ENCODE measurements around the gene DOCK9. TPM values are rescaled to one million over a fixed set of nuclear protein-coding genes. Genes with fewer than 3 reads are reported as not detected.

The DOCK9 gene
- total RNA-seq, 1 experiment from 2014 or later, result 6.7 TPM

DNA sequence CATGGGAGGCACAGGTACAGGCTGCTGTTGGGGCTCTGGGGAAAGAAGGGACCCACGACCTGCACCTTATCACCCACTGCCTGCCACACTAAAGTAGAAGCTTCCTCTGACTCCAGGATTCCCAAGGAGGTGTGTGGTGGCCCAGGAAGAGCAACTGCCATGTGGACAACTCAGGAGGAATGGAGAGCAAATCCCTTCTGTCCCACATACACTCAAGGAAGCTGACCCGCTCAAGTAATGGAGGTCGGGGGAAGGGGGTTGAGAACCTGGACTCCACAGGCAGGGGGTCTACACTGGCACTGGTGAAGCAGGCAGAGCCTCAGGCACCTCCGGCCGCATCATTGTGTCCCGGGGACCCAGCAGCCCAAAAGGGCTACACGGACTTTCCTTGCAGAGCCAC is 196.0 kb downstream of the DOCK9 start:
- DNase-seq, result no peak
- Histone ChIP-seq H3K9ac (ENCODE audit: low read length) (no peak overlapping the region), H3K79me2 (ENCODE audit: low read length) (no peaks in the 10 kb centered on the region), H3K9me2 (replicated peaks; ENCODE audit: insufficient read depth, low read length) (no peaks in the 10 kb centered on the region), H4K20me1 (ENCODE audit: insufficient read depth, low read depth, low read length) (no peaks in the 10 kb centered on the region), H3K4me2 (ENCODE audit: low read depth, low read length, poor library complexity, severe bottlenecking) (no peak overlapping the region), H2AFZ (ENCODE audit: low read length) (no peak overlapping the region), H3K4me3 (ENCODE audit: low read length) (no peak overlapping the region), H3K27me3 (ENCODE audit: low read length) (no peaks in the 10 kb centered on the region), H3K4me1 (ENCODE audit: low read length) (no peaks in the 10 kb centered on the region), H3K27ac (ENCODE audit: low read length) (no peak overlapping the region), H3K36me3 (ENCODE audit: insufficient read depth, low read length) (no peaks in the 10 kb centered on the region), H3K9me3 (ENCODE audit: low read length) (no peaks in the 10 kb centered on the region)

DNA sequence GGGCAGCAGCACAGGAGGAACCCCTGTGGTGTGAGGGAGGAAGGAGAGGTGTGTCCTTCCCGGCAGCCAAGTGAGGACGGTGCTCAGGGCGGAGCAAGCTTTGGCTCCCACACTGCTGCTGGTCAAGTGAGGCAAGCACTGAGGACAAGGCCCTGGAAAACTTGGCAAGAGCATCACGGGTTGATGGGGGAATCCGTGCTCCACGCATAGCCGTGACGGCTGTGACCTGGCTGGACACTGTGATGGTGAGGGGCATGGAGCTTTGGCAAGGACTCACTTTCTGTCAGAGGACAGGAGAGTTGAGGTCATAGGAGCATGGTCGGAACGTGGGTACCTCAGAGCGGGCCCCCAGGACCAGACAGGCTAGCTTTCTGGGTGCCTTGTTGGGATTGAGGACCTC is 196.4 kb downstream of the DOCK9 start:
- no peaks in the 10 kb centered on the region for H3K9me3 ChIP-seq (ENCODE audit: low read length)
- no peak overlapping the region for H3K4me3 ChIP-seq (ENCODE audit: low read length)
- no peaks in the 10 kb centered on the region for H3K36me3 ChIP-seq (ENCODE audit: insufficient read depth, low read length)
- H3K4me1 ChIP-seq (ENCODE audit: low read length), result no peaks in the 10 kb centered on the region
- H3K9ac ChIP-seq (ENCODE audit: low read length), result no peak overlapping the region
- H3K27me3 ChIP-seq (ENCODE audit: low read length), result no peaks in the 10 kb centered on the region
- H2AFZ ChIP-seq (ENCODE audit: low read length), result no peak overlapping the region
- DNase-seq, result no peak
- H3K4me2 ChIP-seq (ENCODE audit: low read depth, low read length, poor library complexity, severe bottlenecking), result no peak overlapping the region
- no peaks in the 10 kb centered on the region for H3K79me2 ChIP-seq (ENCODE audit: low read length)
- H3K9me2 ChIP-seq (replicated peaks; ENCODE audit: insufficient read depth, low read length), result no peaks in the 10 kb centered on the region
- no peak overlapping the region for H3K27ac ChIP-seq (ENCODE audit: low read length)
- no peaks in the 10 kb centered on the region for H4K20me1 ChIP-seq (ENCODE audit: insufficient read depth, low read depth, low read length)

DNA sequence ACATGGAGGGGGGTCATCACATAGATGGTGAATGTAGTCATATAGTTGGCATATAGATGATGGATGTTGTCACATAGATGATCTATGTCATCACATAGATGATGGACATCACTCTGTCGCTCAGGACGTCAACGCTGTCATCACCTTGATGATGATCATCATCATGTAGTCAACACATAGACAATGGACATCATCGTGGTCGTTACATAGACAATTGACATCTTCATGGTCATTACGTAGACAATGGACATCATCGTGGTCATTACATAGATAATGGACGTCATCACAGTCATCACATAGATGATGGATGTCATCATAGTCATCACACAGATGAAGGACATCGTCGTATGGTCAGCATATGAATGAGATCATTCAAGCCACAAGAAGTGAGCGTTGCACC is 196.8 kb downstream of the DOCK9 start:
- H3K36me3 ChIP-seq (ENCODE audit: insufficient read depth, low read length), result no peaks in the 10 kb centered on the region
- no peaks in the 10 kb centered on the region for H4K20me1 ChIP-seq (ENCODE audit: insufficient read depth, low read depth, low read length)
- H3K79me2 ChIP-seq (ENCODE audit: low read length), result no peaks in the 10 kb centered on the region
- H3K9me2 ChIP-seq (replicated peaks; ENCODE audit: insufficient read depth, low read length), result no peaks in the 10 kb centered on the region
- H3K9ac ChIP-seq (ENCODE audit: low read length), result no peak overlapping the region
- H3K4me3 ChIP-seq (ENCODE audit: low read length), result no peak overlapping the region
- no peak overlapping the region for H3K27ac ChIP-seq (ENCODE audit: low read length)
- H3K4me2 ChIP-seq (ENCODE audit: low read depth, low read length, poor library complexity, severe bottlenecking), result no peak overlapping the region
- no peaks in the 10 kb centered on the region for H3K4me1 ChIP-seq (ENCODE audit: low read length)
- H2AFZ ChIP-seq (ENCODE audit: low read length), result no peak overlapping the region
- DNase-seq, result no peak
- no peaks in the 10 kb centered on the region for H3K9me3 ChIP-seq (ENCODE audit: low read length)
- no peaks in the 10 kb centered on the region for H3K27me3 ChIP-seq (ENCODE audit: low read length)

DNA sequence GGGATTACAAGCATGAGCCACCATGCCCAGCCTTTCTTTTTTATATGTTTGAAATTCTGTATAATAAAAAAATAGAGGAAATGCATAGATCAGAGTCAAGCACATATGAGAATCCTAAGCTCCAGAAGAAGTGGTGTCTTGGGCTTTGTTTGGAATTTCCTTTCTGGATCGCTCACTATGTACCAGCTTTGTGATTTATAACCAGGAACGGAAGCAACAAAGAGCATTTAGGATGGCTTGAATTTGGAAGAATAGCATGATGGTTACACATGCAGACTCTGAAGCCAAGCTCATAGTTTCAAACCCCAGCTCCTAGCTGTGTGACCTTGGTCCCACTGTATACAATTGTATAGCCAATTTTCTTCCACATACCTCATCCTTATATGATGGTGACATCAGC is 197.4 kb downstream of the DOCK9 start:
- Histone ChIP-seq H3K4me1 (ENCODE audit: low read length) (no peaks in the 10 kb centered on the region), H3K4me2 (ENCODE audit: low read depth, low read length, poor library complexity, severe bottlenecking) (no peak overlapping the region), H3K9me3 (ENCODE audit: low read length) (no peaks in the 10 kb centered on the region), H3K9me2 (replicated peaks; ENCODE audit: insufficient read depth, low read length) (no peaks in the 10 kb centered on the region), H3K27ac (ENCODE audit: low read length) (no peak overlapping the region), H3K79me2 (ENCODE audit: low read length) (no peaks in the 10 kb centered on the region), H3K4me3 (ENCODE audit: low read length) (no peak overlapping the region), H4K20me1 (ENCODE audit: insufficient read depth, low read depth, low read length) (no peaks in the 10 kb centered on the region), H3K27me3 (ENCODE audit: low read length) (no peaks in the 10 kb centered on the region), H3K36me3 (ENCODE audit: insufficient read depth, low read length) (no peaks in the 10 kb centered on the region), H3K9ac (ENCODE audit: low read length) (no peak overlapping the region), H2AFZ (ENCODE audit: low read length) (no peak overlapping the region)
- no peak for DNase-seq

DNA sequence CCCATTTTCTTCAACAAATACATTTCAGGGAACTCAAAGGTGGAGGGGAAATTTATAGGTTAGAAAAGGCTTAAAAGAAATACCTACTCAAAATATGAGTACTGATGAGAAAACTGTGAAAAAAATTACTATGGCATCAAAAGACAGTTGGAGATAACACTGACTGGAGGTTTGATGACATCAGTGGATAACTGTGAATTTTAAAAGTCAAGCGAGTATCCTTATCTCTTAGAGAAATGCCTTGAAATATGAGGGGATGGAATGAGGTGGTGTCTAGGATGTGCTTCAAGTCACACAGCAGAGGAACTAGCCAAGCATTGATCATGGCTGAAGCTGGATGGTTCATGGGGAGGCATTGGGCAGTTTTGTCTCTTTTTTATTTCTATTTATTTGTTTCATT is 198.2 kb downstream of the DOCK9 start:
- Histone ChIP-seq H3K4me3 (ENCODE audit: low read length) (no peak overlapping the region), H2AFZ (ENCODE audit: low read length) (no peak overlapping the region), H3K4me1 (ENCODE audit: low read length) (no peaks in the 10 kb centered on the region), H3K79me2 (ENCODE audit: low read length) (no peaks in the 10 kb centered on the region), H3K27me3 (ENCODE audit: low read length) (no peaks in the 10 kb centered on the region), H3K9me3 (ENCODE audit: low read length) (no peaks in the 10 kb centered on the region), H3K27ac (ENCODE audit: low read length) (no peak overlapping the region), H4K20me1 (ENCODE audit: insufficient read depth, low read depth, low read length) (no peaks in the 10 kb centered on the region), H3K4me2 (ENCODE audit: low read depth, low read length, poor library complexity, severe bottlenecking) (no peak overlapping the region), H3K9ac (ENCODE audit: low read length) (no peak overlapping the region), H3K9me2 (replicated peaks; ENCODE audit: insufficient read depth, low read length) (no peaks in the 10 kb centered on the region), H3K36me3 (ENCODE audit: insufficient read depth, low read length) (no peaks in the 10 kb centered on the region)
- no peak for DNase-seq

DNA sequence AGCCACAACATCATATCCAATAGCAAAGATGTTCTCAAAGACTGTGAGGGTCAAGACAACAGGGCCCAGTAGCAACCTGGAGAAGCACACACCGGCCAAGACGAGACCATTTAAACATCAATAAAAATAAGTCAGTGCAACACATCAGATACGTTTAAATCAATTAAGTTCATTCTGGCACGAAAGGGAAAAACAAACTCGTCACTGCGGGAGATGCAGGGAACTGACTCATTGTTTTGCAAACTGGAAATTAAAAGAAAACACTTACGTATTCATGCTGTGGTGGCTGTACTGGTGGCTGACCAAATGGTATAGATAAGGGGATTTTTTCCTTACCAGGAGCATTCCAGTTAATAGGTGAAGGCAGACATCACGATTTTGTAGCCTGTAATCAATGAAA is 199.1 kb downstream of the DOCK9 start:
- Histone ChIP-seq H3K27me3 (ENCODE audit: low read length) (no peaks in the 10 kb centered on the region), H3K79me2 (ENCODE audit: low read length) (no peaks in the 10 kb centered on the region), H3K36me3 (ENCODE audit: insufficient read depth, low read length) (no peaks in the 10 kb centered on the region), H3K9ac (ENCODE audit: low read length) (no peak overlapping the region), H3K4me1 (ENCODE audit: low read length) (no peaks in the 10 kb centered on the region), H3K4me3 (ENCODE audit: low read length) (no peak overlapping the region), H3K4me2 (ENCODE audit: low read depth, low read length, poor library complexity, severe bottlenecking) (no peak overlapping the region), H3K9me3 (ENCODE audit: low read length) (no peaks in the 10 kb centered on the region), H3K27ac (ENCODE audit: low read length) (no peak overlapping the region), H2AFZ (ENCODE audit: low read length) (no peak overlapping the region), H3K9me2 (replicated peaks; ENCODE audit: insufficient read depth, low read length) (no peaks in the 10 kb centered on the region), H4K20me1 (ENCODE audit: insufficient read depth, low read depth, low read length) (no peaks in the 10 kb centered on the region)
- no peak for DNase-seq

DNA sequence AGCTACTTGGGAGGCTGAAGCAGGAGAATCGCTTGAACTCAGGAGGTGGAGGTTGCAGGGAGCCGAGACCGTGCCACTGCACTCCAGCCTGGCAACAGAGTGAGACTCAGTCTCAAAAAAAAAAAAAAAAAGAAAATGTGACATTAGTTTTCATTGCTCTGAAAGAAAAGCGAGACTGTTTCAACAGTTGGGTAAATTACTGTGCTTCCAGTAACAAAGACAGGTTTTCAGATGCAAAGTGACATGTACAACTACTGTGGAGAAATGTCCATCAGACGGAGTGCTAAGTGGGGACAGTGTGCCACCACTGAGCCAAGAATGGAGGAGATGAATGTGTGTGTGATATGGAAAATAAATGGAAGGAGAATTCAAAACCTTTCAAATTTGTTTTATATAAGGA is 201.2 kb downstream of the DOCK9 start:
- Histone ChIP-seq H3K4me1 (ENCODE audit: low read length) (no peaks in the 10 kb centered on the region), H3K9me2 (replicated peaks; ENCODE audit: insufficient read depth, low read length) (no peaks in the 10 kb centered on the region), H3K4me3 (ENCODE audit: low read length) (no peak overlapping the region), H3K4me2 (ENCODE audit: low read depth, low read length, poor library complexity, severe bottlenecking) (no peak overlapping the region), H3K27me3 (ENCODE audit: low read length) (no peaks in the 10 kb centered on the region), H4K20me1 (ENCODE audit: insufficient read depth, low read depth, low read length) (no peaks in the 10 kb centered on the region), H3K9ac (ENCODE audit: low read length) (no peak overlapping the region), H3K79me2 (ENCODE audit: low read length) (no peaks in the 10 kb centered on the region), H3K27ac (ENCODE audit: low read length) (no peak overlapping the region), H2AFZ (ENCODE audit: low read length) (no peak overlapping the region), H3K36me3 (ENCODE audit: insufficient read depth, low read length) (no peaks in the 10 kb centered on the region), H3K9me3 (ENCODE audit: low read length) (no peaks in the 10 kb centered on the region)
- DNase-seq, result no peak

DNA sequence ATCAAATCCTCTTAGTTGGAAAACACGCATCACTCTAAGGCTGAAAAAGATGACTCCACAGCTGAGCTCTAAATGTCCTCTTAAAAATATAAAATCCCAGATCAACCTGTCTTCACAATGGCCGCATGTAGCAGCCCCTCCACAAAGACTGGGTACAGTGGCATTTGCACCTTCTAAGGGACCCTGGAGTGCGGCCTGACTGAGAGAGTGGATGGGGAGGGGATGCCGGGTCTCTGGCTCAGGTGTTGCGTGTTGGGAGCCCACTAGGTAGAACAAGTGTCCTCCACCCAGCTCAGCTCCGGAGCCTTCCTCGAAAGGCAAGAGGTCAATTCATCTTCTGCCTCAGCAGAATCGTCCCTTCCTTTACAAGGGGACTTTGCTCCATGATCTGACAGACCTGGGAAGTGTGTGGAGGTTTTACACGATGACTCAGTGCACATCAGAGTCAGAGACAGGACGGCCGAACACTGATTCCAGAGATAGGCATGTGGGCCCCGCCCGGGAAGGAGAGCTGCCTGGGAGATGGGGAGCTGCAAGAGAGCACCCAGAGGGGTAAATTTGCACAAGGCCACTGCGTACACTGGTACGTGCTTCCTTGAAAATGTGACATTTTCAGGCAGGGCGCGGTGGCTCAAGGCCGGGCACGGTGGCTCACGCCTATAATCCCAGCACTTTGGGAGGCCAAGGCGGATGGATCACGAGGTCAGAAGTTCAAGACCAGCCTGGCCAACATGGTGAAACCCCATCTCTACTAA is 201.8 kb downstream of the DOCK9 start:
- Histone ChIP-seq H3K9me2 (replicated peaks; ENCODE audit: insufficient read depth, low read length) (no peaks in the 10 kb centered on the region), H3K36me3 (ENCODE audit: insufficient read depth, low read length) (no peaks in the 10 kb centered on the region), H3K4me3 (ENCODE audit: low read length) (no peak overlapping the region), H2AFZ (ENCODE audit: low read length) (no peak overlapping the region), H3K79me2 (ENCODE audit: low read length) (no peaks in the 10 kb centered on the region), H3K9me3 (ENCODE audit: low read length) (no peaks in the 10 kb centered on the region), H3K4me1 (ENCODE audit: low read length) (no peaks in the 10 kb centered on the region), H4K20me1 (ENCODE audit: insufficient read depth, low read depth, low read length) (no peaks in the 10 kb centered on the region), H3K27me3 (ENCODE audit: low read length) (no peaks in the 10 kb centered on the region), H3K4me2 (ENCODE audit: low read depth, low read length, poor library complexity, severe bottlenecking) (no peak overlapping the region), H3K9ac (ENCODE audit: low read length) (no peak overlapping the region), H3K27ac (ENCODE audit: low read length) (no peak overlapping the region)
- DNase-seq, result no peak

Measured in Karpas-422 (cell line).